SK-N-SH (cell line): ENCODE measurements around the gene CDH20. TPM values are rescaled to one million over a fixed set of nuclear protein-coding genes. Genes with fewer than 3 reads are reported as not detected.

Source experiments
- CTCF ChIA-PET: fragments of 300-600, 350-600 bp; formaldehyde crosslinking; extraction: SDS; loops from one replicate; lab custom pipeline; 2021; lab: Yijun Ruan, JAX
- POLR2A ChIA-PET: fragments of 350-600 bp; sonication (Branson Sonifier 250); formaldehyde crosslinking; extraction: SDS; loops from one replicate; lab custom pipeline; 2020; ENCODE audit warnings: antibody characterized with exemption, inconsistent platforms; lab: Yijun Ruan, JAX
- DNase-seq: peaks from one replicate; pipeline ENCODE4 v3.0.0; 2012
- H2AFZ ChIP-seq: fragments of 200-600 bp; sonication (generic); 2 replicates; pipeline ENCODE4 v1.8.1; 2016; ENCODE audit warnings: antibody characterized with exemption, mild to moderate bottlenecking, low read depth
- H3F3A ChIP-seq: fragments of 200-600 bp; sonication (generic); replicated peaks from 2 replicates; pipeline ENCODE3; 2016; ENCODE audit warnings: antibody characterized with exemption, mild to moderate bottlenecking; ENCODE audit not compliant: insufficient read depth
- H3K27ac ChIP-seq, 2 experiments: fragments of 200-500 bp in 1 of 2; fragments of 200-600 bp in 1 of 2; sonication (Bioruptor generic) in 1 of 2; sonication (generic), shearing (Covaris generic) in 1 of 2; 2 replicates each; pipeline versions ENCODE4 v1.5.1 to v1.6.1; 2014 to 2016; ENCODE audit warnings: low read depth in 2 of 2, inconsistent platforms in 1 of 2, low read length in 1 of 2, mild to moderate bottlenecking in 1 of 2, mixed read lengths in 1 of 2
- H3K27me3 ChIP-seq: fragments of 200-600 bp; sonication (generic), shearing (Covaris generic); 2 replicates; pipeline ENCODE4 v1.6.1; 2016; ENCODE audit warnings: mixed run types; ENCODE audit not compliant: insufficient read depth
- H3K36me3 ChIP-seq, 2 experiments: fragments of 200-500 bp in 1 of 2; fragments of 200-600 bp in 1 of 2; sonication (Bioruptor generic) in 1 of 2; sonication (generic) in 1 of 2; replicated peaks in 1 of 2; 2 replicates each; pipeline versions ENCODE3 to v1.5.1; 2014 to 2016; ENCODE audit warnings: low read length in 1 of 2, mild to moderate bottlenecking in 1 of 2; ENCODE audit not compliant: insufficient read depth in 2 of 2, control insufficient read depth in 1 of 2
- H3K4me1 ChIP-seq, 2 experiments: fragments of 200-500 bp in 1 of 2; fragments of 200-600 bp in 1 of 2; sonication (Bioruptor generic) in 1 of 2; sonication (generic), shearing (Covaris generic) in 1 of 2; 2 replicates each; pipeline versions ENCODE4 v1.5.1 to v1.6.1; 2014 to 2016; ENCODE audit warnings: low read depth in 1 of 2, low read length in 1 of 2, mixed run types in 1 of 2; ENCODE audit not compliant: insufficient read depth in 2 of 2, control insufficient read depth in 1 of 2
- H3K4me2 ChIP-seq: fragments of 200-600 bp; sonication (generic), shearing (Covaris generic); 2 replicates; pipeline ENCODE4 v1.6.1; 2017; ENCODE audit warnings: mixed run types
- H3K4me3 ChIP-seq, 2 experiments: fragments of 200-500 bp in 1 of 2; fragments of 200-600 bp in 1 of 2; sonication (Bioruptor generic) in 1 of 2; sonication (generic), shearing (Covaris generic) in 1 of 2; 2 replicates each; pipeline versions ENCODE4 v1.5.1 to v1.8.1; 2014 to 2016; ENCODE audit warnings: low read depth in 2 of 2, inconsistent platforms in 1 of 2, low read length in 1 of 2, mild to moderate bottlenecking in 1 of 2, mixed read lengths in 1 of 2, moderate library complexity in 1 of 2
- H3K79me2 ChIP-seq: fragments of 200-600 bp; sonication (generic); 2 replicates; pipeline ENCODE4 v1.8.1; 2017; ENCODE audit warnings: mild to moderate bottlenecking; ENCODE audit not compliant: insufficient read depth
- H3K9ac ChIP-seq: fragments of 200-600 bp; sonication (generic); 2 replicates; pipeline ENCODE4 v1.6.1; 2017; ENCODE audit warnings: mixed run types
- H3K9me2 ChIP-seq: fragments of 200-600 bp; sonication (generic); 2 replicates; pipeline ENCODE4 v1.6.1; 2017; ENCODE audit warnings: mixed run types
- H3K9me3 ChIP-seq: fragments of 200-600 bp; sonication (generic); 2 replicates; pipeline ENCODE4 v1.6.1; 2017; ENCODE audit warnings: mixed run types, mild to moderate bottlenecking, moderate library complexity
- H4K20me1 ChIP-seq: fragments of 200-600 bp; sonication (generic); 2 replicates; pipeline ENCODE4 v1.6.1; 2017; ENCODE audit warnings: mild to moderate bottlenecking, mixed run types; ENCODE audit not compliant: insufficient read depth
- CHD2 ChIP-seq: fragments of 150-350 bp; IDR thresholded peaks from 2 replicates; pipeline ENCODE4 v1.6.1; 2018; ENCODE audit warnings: low read length; ENCODE audit not compliant: partially characterized antibody
- EP300 ChIP-seq, 2 experiments: IDR thresholded peaks; 2 replicates each; pipeline versions ENCODE4 v1.4.0 to v1.6.1; 2012; ENCODE audit warnings: borderline replicate concordance in 1 of 2, low read depth in 1 of 2, low read length in 1 of 2
- EZH2phosphoT487 ChIP-seq: fragments of 200-600 bp; sonication (generic); IDR thresholded peaks from 2 replicates; pipeline ENCODE4 v1.6.1; 2017; ENCODE audit warnings: low read depth, mixed run types, mild to moderate bottlenecking, antibody characterized with exemption, moderate library complexity, borderline replicate concordance
- PBX3 ChIP-seq: IDR thresholded peaks from 2 replicates; pipeline ENCODE4; 2012
- POLR2AphosphoS5 ChIP-seq: IDR thresholded peaks from 2 replicates; pipeline ENCODE4 v1.6.1; 2012; ENCODE audit warnings: low read depth, low read length
- RAD21 ChIP-seq: IDR thresholded peaks from 2 replicates; pipeline ENCODE4 v1.6.1; 2012; ENCODE audit warnings: mild to moderate bottlenecking, low read length
- RFX5 ChIP-seq: IDR thresholded peaks from 2 replicates; pipeline ENCODE4 v1.6.1; 2012; ENCODE audit warnings: mild to moderate bottlenecking, improper control_type of control experiment, low read length
- USF2 ChIP-seq: fragments of 150-350 bp; IDR thresholded peaks from 2 replicates; pipeline ENCODE4 v1.6.1; 2017; ENCODE audit warnings: antibody characterized with exemption, low read length, low read depth, borderline replicate concordance
- WGBS: methylation state at CpG from one replicate; pipeline ENCODE4 v1.1.6; 2017; ENCODE audit warnings: low lambda C conversion rate; 5-methylcytosine and 5-hydroxymethylcytosine counted together
- polyA plus RNA-seq, 3 experiments: library from polyadenylated mRNA; depleted of rRNA; stranded (reverse); fragments of >200 nt; gene quantifications; 2 replicates each; pipeline ENCODE4 v1.2.3, GENCODE V29; 2012
- TF ChIP-seq, protein P1 (sequence below): fragments of 200-600 bp; sonication (generic); IDR thresholded peaks from 2 replicates; pipeline ENCODE4 v1.6.1; 2017; ENCODE audit warnings: antibody characterized with exemption, mild to moderate bottlenecking, moderate library complexity

The CDH20 gene
- polyA plus RNA-seq, 1 of the 3 experiments (the other 2 are of a cell fraction): 1.1 TPM

- ChIA-PET CTCF (no interaction called here), POLR2A (no interaction called here)
- Histone ChIP-seq H3K9me2 (no peaks in the 10 kb centered on the region), H3K9ac (no peak overlapping the region), H2AFZ (no peak overlapping the region), H3K4me1 (no peaks in the 10 kb centered on the region), H4K20me1 (no peaks in the 10 kb centered on the region), H3K79me2 (no peaks in the 10 kb centered on the region), H3K4me2 (no peak overlapping the region), H3K27ac (no peak overlapping the region), H3K4me3 (no peak overlapping the region), H3K9me3 (no peaks in the 10 kb centered on the region), H3F3A (no peaks in the 10 kb centered on the region), H3K36me3 (no peaks in the 10 kb centered on the region), H3K27me3 (no peaks in the 10 kb centered on the region)
- no peak for DNase-seq
- no peak for TF ChIP-seq RFX5
- 59% methylated on average over 1 of the region's 1 CpG for WGBS
Measured at GRCh38 chr18:61432590-61432989, 99.4 kb downstream of the CDH20 start.

DNA sequence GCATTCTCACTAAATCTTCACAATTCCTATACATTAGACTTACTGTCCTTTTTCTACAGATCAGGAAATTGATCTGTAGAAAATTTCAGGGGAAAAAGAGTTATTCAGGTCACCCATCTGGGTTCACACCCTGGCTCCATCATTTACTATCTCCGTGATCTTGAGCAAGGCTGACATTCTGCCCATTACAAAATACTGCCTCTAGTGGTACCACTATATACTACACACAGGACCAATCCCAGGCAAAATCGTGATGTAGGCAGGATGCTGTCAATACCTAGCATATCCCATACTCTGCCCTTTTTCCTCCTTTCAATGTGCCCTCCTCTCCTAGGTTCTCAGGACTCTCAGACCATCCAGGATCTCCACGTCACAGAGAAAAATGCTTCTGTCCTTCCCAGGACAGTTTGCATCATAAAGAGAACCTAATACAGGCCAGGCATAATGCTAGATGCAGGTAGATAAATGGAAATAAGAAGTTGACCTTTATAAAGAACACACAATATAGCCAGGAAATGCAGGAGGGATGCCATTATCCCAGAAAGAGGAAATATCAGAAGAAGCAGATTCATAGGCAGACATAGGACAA is 101.9 kb downstream of the CDH20 start:
- H3K9ac ChIP-seq: no peak overlapping the region
- H3K4me1 ChIP-seq: no peaks in the 10 kb centered on the region
- 76% methylated on average over 3 of the region's 3 CpGs for WGBS
- ChIA-PET CTCF (interaction anchor here (0.7 kb wide), 1 partner anchor 25 kb away, joined by 3 read pairs; no protein-coding TSS in a partner anchor), POLR2A (no interaction called here)
- no peaks in the 10 kb centered on the region for H3K36me3 ChIP-seq
- TF ChIP-seq PBX3 (no peak), RAD21 (peak; percentile 19; the same call in 1 of the 2 replicates), CHD2 (no peak), EZH2phosphoT487 (no peak), POLR2AphosphoS5 (no peak), USF2 (no peak), EP300 (IDR thresholded peaks at IDR 0.05; ENCODE audit: borderline replicate concordance in 1 of 2, low read depth in 1 of 2, low read length in 1 of 2) (no peak)
- TF ChIP-seq, protein P1, sequence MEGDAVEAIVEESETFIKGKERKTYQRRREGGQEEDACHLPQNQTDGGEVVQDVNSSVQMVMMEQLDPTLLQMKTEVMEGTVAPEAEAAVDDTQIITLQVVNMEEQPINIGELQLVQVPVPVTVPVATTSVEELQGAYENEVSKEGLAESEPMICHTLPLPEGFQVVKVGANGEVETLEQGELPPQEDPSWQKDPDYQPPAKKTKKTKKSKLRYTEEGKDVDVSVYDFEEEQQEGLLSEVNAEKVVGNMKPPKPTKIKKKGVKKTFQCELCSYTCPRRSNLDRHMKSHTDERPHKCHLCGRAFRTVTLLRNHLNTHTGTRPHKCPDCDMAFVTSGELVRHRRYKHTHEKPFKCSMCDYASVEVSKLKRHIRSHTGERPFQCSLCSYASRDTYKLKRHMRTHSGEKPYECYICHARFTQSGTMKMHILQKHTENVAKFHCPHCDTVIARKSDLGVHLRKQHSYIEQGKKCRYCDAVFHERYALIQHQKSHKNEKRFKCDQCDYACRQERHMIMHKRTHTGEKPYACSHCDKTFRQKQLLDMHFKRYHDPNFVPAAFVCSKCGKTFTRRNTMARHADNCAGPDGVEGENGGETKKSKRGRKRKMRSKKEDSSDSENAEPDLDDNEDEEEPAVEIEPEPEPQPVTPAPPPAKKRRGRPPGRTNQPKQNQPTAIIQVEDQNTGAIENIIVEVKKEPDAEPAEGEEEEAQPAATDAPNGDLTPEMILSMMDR: peak; percentile 57
- no peak overlapping the region for H3K4me2 ChIP-seq
- no peak overlapping the region for H2AFZ ChIP-seq
- H3F3A ChIP-seq: no peaks in the 10 kb centered on the region
- DNase-seq: peak; percentile 4
- H3K27me3 ChIP-seq: no peaks in the 10 kb centered on the region
- H3K79me2 ChIP-seq: no peaks in the 10 kb centered on the region
- no peaks in the 10 kb centered on the region for H3K9me3 ChIP-seq
- H3K4me3 ChIP-seq: no peak overlapping the region
- no peaks in the 10 kb centered on the region for H3K9me2 ChIP-seq
- H3K27ac ChIP-seq: no peak overlapping the region
- no peaks in the 10 kb centered on the region for H4K20me1 ChIP-seq
